HCT116 (cell line): ENCODE data around the gene KCNC1. TPM values are rescaled to one million over a fixed set of nuclear protein-coding genes. Genes with fewer than 3 reads are reported as not detected.

Experiments used
- ATAC-seq: fragments of 200-7000 bp; cut with Tn5 transposase; 2 replicates; pipeline ENCODE4 v1.9.1; 2020; ENCODE audit warnings: mild to moderate bottlenecking, moderate library complexity
- BruUV-seq: library from RNA; stranded (reverse); fragments of 400-500 nt; replicated peaks from 2 replicates; lab custom pipeline; 2021; lab: Mats Ljungman, UMichigan
- CTCF ChIA-PET: fragments of 300-600 bp; sonication (Branson Sonifier 250); formaldehyde crosslinking; loops from one replicate; lab custom pipeline; 2021; ENCODE audit warnings: antibody characterized with exemption; lab: Charles Lee
- POLR2A ChIA-PET: fragments of 300-600, 350-600 bp; sonication (Branson Sonifier 250); formaldehyde crosslinking; loops from one replicate; lab custom pipeline; 2021; ENCODE audit warnings: antibody characterized with exemption; lab: Charles Lee
- RAD21 ChIA-PET, 2 experiments: fragments of 300-600 bp; sonication (Branson Sonifier 250); formaldehyde crosslinking; loops; one replicate each; lab custom pipeline; 2023; ENCODE audit warnings: low total read pairs in 2 of 2; ENCODE audit not compliant: uncharacterized antibody in 2 of 2, unreplicated experiment in 2 of 2, low non-redundant PET in 1 of 2; lab: Charles Lee
- DNase-seq: peaks from one replicate; pipeline ENCODE4 v3.0.0-alpha.2; 2010; ENCODE audit warnings: low read depth, low spot score
- H2AFZ ChIP-seq: fragments of 200-600 bp; shearing (Covaris generic), sonication (generic); 2 replicates; pipeline ENCODE4 v1.6.1; 2017; ENCODE audit warnings: low read depth, mixed run types, mixed read lengths, antibody characterized with exemption, low read length; ENCODE audit not compliant: poor library complexity, severe bottlenecking
- H3K27ac ChIP-seq: 2 replicates; pipeline ENCODE4 v1.5.1; 2012; ENCODE audit warnings: low read depth, low read length
- H3K27me3 ChIP-seq: fragments of 200-600 bp; sonication (generic); 2 replicates; pipeline ENCODE4 v1.6.1; 2016; ENCODE audit warnings: mixed run types, low read length, mixed read lengths; ENCODE audit not compliant: insufficient read depth
- H3K36me3 ChIP-seq, 2 experiments: fragments of 200-500 bp in 1 of 2; fragments of 200-600 bp in 1 of 2; sonication (Bioruptor generic) in 1 of 2; sonication (generic) in 1 of 2; 2 replicates each; pipeline versions ENCODE4 v1.5.1 to v1.6.1; 2014 to 2016; ENCODE audit warnings: low read length in 2 of 2, inconsistent platforms in 1 of 2, mixed read lengths in 1 of 2, mixed run types in 1 of 2; ENCODE audit not compliant: insufficient read depth in 2 of 2, control insufficient read depth in 1 of 2
- H3K4me1 ChIP-seq, 2 experiments: fragments of 200-600 bp in 1 of 2; sonication (generic) in 1 of 2; 2 replicates each; pipeline versions ENCODE4 v1.5.1 to v1.6.1; 2012 to 2017; ENCODE audit warnings: low read length in 2 of 2, inconsistent platforms in 1 of 2, mild to moderate bottlenecking in 1 of 2, mixed read lengths in 1 of 2, mixed run types in 1 of 2, moderate library complexity in 1 of 2; ENCODE audit not compliant: insufficient read depth in 2 of 2, control insufficient read depth in 1 of 2
- H3K4me2 ChIP-seq: fragments of 200-600 bp; sonication (generic); 2 replicates; pipeline ENCODE4 v1.6.1; 2017; ENCODE audit warnings: mixed run types, low read length, mixed read lengths
- H3K4me3 ChIP-seq, 2 experiments: fragments of 200-600 bp in 1 of 2; sonication (generic) in 1 of 2; replicated peaks in 1 of 2; 2 replicates each; pipeline ENCODE4 v1.5.1; 2011 to 2016; ENCODE audit warnings: low read length in 2 of 2, control low read depth in 1 of 2, low read depth in 1 of 2, mild to moderate bottlenecking in 1 of 2, mixed read lengths in 1 of 2, mixed run types in 1 of 2
- H3K79me2 ChIP-seq: fragments of 200-600 bp; sonication (generic); 2 replicates; pipeline ENCODE4 v1.6.1; 2017; ENCODE audit warnings: mild to moderate bottlenecking, mixed run types, low read length, moderate library complexity, mixed read lengths; ENCODE audit not compliant: insufficient read depth
- H3K9ac ChIP-seq: fragments of 200-600 bp; sonication (generic); 2 replicates; pipeline ENCODE4 v1.6.1; 2016; ENCODE audit warnings: low read length, mixed read lengths
- H3K9me2 ChIP-seq: fragments of 200-600 bp; sonication (generic), shearing (Covaris generic); 2 replicates; pipeline ENCODE4 v1.6.1; 2017; ENCODE audit warnings: mixed run types, mild to moderate bottlenecking, moderate library complexity; ENCODE audit not compliant: insufficient read depth
- H3K9me3 ChIP-seq, 2 experiments: fragments of 200-500 bp in 1 of 2; fragments of 200-600 bp in 1 of 2; sonication (Bioruptor generic) in 1 of 2; sonication (generic) in 1 of 2; 2 replicates each; pipeline ENCODE4 v1.6.1; 2014 to 2017; ENCODE audit warnings: low read length in 2 of 2, mixed read lengths in 2 of 2, inconsistent platforms in 1 of 2, low read depth in 1 of 2, mild to moderate bottlenecking in 1 of 2, mixed run types in 1 of 2, moderate library complexity in 1 of 2; ENCODE audit not compliant: control insufficient read depth in 1 of 2, insufficient read depth in 1 of 2
- H4K20me1 ChIP-seq: fragments of 200-600 bp; sonication (generic), shearing (Covaris generic); 2 replicates; pipeline ENCODE4 v1.6.1; 2017; ENCODE audit warnings: mixed run types, mild to moderate bottlenecking, moderate library complexity; ENCODE audit not compliant: insufficient read depth
- EGR1 ChIP-seq: IDR thresholded peaks from 2 replicates; pipeline ENCODE4 v1.6.1; 2012; ENCODE audit warnings: low read depth
- YY1 ChIP-seq: IDR thresholded peaks from 2 replicates; pipeline ENCODE4 v1.6.1; 2011; ENCODE audit warnings: low read length, low read depth, moderate library complexity, mild to moderate bottlenecking; ENCODE audit not compliant: insufficient replicate concordance; ENCODE audit errors: extremely low read depth
- intact Hi-C: fragments of 100-400 bp; cut with micrococcal nuclease; formaldehyde crosslinking; loops from 2 replicates; pipeline ENCODE4 v1.10.0; 2022
- total RNA-seq: library from RNA; stranded (reverse); gene quantifications from one replicate; pipeline ENCODE4 v1.2.1, GENCODE V29; 2021; ENCODE audit not compliant: unreplicated experiment
- TF ChIP-seq, protein P1 (sequence below): IDR thresholded peaks from 2 replicates; pipeline ENCODE4 v1.6.1; 2012; ENCODE audit warnings: low read depth
- TF ChIP-seq, protein P2 (sequence below), 3 experiments: fragments of 200-600 bp in 1 of 3; sonication (generic) in 1 of 3; IDR thresholded peaks in 2 of 3; conservative IDR thresholded peaks in 1 of 3; 2 replicates each; pipeline ENCODE4 v1.5.1; 2012 to 2017; ENCODE audit warnings: low read depth in 2 of 3, low read length in 2 of 3, antibody characterized with exemption in 1 of 3, borderline replicate concordance in 1 of 3, control low read depth in 1 of 3, mild to moderate bottlenecking in 1 of 3, mixed read lengths in 1 of 3, mixed run types in 1 of 3, moderate library complexity in 1 of 3; ENCODE audit not compliant: insufficient read depth in 1 of 3

Gene KCNC1
- total RNA-seq, 1 experiment from 2014 or later = 0.12 TPM

GRCh38 chr11:17792161-17792560 is 57.6 kb downstream of the KCNC1 start:
- H3K9ac ChIP-seq = no peak overlapping the region
- H3K9me2 ChIP-seq = no peaks in the 10 kb centered on the region
- no TSS peak for BruUV-seq
- no peak overlapping the region for H2AFZ ChIP-seq
- no peaks in the 10 kb centered on the region for H4K20me1 ChIP-seq
- intact Hi-C loops = no loop called here
- H3K36me3 ChIP-seq = no peaks in the 10 kb centered on the region
- TF ChIP-seq EGR1 (no peak), YY1 (no peak)
- TF ChIP-seq, protein P1, sequence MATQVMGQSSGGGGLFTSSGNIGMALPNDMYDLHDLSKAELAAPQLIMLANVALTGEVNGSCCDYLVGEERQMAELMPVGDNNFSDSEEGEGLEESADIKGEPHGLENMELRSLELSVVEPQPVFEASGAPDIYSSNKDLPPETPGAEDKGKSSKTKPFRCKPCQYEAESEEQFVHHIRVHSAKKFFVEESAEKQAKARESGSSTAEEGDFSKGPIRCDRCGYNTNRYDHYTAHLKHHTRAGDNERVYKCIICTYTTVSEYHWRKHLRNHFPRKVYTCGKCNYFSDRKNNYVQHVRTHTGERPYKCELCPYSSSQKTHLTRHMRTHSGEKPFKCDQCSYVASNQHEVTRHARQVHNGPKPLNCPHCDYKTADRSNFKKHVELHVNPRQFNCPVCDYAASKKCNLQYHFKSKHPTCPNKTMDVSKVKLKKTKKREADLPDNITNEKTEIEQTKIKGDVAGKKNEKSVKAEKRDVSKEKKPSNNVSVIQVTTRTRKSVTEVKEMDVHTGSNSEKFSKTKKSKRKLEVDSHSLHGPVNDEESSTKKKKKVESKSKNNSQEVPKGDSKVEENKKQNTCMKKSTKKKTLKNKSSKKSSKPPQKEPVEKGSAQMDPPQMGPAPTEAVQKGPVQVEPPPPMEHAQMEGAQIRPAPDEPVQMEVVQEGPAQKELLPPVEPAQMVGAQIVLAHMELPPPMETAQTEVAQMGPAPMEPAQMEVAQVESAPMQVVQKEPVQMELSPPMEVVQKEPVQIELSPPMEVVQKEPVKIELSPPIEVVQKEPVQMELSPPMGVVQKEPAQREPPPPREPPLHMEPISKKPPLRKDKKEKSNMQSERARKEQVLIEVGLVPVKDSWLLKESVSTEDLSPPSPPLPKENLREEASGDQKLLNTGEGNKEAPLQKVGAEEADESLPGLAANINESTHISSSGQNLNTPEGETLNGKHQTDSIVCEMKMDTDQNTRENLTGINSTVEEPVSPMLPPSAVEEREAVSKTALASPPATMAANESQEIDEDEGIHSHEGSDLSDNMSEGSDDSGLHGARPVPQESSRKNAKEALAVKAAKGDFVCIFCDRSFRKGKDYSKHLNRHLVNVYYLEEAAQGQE = no peak
- TF ChIP-seq, protein P2, sequence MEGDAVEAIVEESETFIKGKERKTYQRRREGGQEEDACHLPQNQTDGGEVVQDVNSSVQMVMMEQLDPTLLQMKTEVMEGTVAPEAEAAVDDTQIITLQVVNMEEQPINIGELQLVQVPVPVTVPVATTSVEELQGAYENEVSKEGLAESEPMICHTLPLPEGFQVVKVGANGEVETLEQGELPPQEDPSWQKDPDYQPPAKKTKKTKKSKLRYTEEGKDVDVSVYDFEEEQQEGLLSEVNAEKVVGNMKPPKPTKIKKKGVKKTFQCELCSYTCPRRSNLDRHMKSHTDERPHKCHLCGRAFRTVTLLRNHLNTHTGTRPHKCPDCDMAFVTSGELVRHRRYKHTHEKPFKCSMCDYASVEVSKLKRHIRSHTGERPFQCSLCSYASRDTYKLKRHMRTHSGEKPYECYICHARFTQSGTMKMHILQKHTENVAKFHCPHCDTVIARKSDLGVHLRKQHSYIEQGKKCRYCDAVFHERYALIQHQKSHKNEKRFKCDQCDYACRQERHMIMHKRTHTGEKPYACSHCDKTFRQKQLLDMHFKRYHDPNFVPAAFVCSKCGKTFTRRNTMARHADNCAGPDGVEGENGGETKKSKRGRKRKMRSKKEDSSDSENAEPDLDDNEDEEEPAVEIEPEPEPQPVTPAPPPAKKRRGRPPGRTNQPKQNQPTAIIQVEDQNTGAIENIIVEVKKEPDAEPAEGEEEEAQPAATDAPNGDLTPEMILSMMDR (IDR thresholded peaks at IDR 0.05 in 2 of 3, conservative IDR thresholded peaks at IDR 0.05 in 1 of 3; ENCODE audit: borderline replicate concordance in 1 of 3, insufficient read depth in 1 of 3, low read depth in 2 of 3, low read length in 2 of 3) = no peak
- DNase-seq (no peak), ATAC-seq (no peak)
- H3K4me3 ChIP-seq = no peak overlapping the region
- H3K27me3 ChIP-seq = no peaks in the 10 kb centered on the region
- peaks cover 2 to 15% of the 10 kb centered on the region in 2 experiments for H3K4me1 ChIP-seq
- POLR2A ChIA-PET = no interaction called here
- no peaks in the 10 kb centered on the region for H3K9me3 ChIP-seq
- RAD21 ChIA-PET = no interaction called here
- no peak overlapping the region for H3K27ac ChIP-seq
- H3K79me2 ChIP-seq = no peaks in the 10 kb centered on the region
- CTCF ChIA-PET = no interaction called here
- no peak overlapping the region for H3K4me2 ChIP-seq
